Astrocyte of the hippocampus (primary cell): ENCODE measurements around the gene RAB35.
A peak's percentile ranks its signal among the peaks of the same experiment; 100 is the strongest.

Experiments
- DNase-seq: peaks from one replicate; pipeline ENCODE4 v3.0.0; 2011; ENCODE audit warnings: low read depth, low spot score

RAB35 gene

DNA sequence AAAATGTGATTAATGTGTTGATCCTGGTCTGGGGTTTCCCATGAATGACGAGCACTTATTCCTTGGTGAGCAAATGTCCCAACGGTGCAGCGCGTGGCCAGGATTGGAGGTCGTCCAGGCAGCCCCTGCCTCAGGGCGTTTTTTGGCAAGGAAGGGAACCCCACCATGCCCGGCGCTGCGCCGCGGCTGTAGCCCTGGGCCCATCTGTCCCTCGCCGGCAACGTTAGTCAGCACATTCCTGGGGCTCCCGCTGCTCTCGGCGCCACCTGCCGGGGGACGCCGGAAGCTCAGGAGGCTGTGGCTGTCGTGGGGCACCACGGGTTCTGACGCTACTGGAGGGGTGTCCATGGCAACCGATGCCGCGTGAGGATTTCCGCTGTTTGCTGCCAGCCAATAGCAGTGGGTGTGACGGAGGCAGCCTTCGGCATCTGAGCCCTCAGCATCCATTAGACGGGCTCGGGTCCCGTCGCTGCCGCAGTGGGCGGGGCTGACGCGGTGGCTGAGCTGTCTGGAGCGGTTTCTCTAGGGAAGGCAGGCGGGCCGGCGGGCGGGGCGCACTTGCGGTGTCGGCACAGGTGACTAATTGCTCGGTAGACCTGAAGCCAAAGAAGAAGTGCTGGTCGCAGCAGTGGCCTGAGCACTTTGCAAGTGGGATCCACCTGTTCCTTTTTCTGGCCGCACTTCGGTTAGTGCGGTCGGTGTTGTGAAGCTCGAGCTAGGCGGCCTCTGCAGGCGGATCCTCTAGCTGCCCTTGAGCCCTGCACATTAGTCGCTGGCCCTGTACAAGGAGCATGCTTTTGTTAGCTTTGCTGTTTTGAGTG is 29.5 kb downstream of the RAB35 start:
- DNase-seq, result peak; percentile 100

DNA sequence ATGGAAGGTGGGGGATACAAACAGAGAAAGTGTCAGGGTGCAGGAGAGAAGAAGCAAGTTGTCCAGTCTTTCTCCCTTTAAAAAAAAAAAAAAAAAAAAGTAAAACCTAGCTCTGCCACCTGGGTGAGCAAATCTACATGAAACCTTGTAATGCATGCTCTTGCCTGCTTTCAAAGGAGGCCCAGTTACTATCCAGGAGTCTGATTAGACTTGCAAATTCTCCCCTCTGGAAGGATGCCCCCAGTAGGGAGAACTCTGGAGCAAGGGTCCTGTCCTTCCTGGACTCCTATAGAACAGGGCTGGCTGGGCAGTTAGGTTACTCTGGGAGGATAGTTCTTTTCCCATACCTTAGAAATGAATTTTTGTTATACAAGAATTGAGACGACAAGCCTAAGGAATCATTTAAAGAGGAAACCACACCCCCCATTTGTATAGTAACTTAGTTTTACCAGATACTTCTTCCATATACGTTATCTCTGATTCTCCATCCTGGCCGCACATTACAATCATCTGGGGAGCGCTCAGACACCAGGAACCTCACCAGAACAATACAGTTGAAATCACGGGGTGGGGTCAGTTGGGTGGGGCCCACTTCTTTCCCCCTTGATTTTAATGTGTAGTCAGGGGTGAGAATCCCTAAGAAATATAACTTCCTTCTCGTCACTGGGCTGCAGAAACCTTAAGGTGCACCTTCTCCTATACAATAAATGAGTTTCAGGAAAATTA is 30.5 kb downstream of the RAB35 start:
- DNase-seq, result no peak

DNA sequence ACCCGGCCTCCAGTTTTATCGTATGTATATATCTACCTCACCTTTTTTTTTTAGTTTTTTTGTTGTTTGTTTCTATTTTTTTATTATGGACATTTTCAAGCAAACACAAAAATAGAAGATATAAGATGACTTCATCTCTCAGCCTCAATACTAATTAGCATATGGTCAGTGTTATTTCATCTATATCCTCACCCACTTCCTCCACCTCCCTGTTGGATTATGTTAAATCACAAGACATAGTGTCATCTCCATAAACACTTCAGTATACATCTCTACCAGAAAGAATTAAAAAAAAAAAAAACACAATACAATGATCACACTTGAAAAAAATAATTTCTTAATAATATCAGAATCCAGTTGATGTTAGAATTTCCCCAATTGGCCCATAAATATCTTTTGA is 34.9 kb downstream of the RAB35 start:
- no peak for DNase-seq

DNA sequence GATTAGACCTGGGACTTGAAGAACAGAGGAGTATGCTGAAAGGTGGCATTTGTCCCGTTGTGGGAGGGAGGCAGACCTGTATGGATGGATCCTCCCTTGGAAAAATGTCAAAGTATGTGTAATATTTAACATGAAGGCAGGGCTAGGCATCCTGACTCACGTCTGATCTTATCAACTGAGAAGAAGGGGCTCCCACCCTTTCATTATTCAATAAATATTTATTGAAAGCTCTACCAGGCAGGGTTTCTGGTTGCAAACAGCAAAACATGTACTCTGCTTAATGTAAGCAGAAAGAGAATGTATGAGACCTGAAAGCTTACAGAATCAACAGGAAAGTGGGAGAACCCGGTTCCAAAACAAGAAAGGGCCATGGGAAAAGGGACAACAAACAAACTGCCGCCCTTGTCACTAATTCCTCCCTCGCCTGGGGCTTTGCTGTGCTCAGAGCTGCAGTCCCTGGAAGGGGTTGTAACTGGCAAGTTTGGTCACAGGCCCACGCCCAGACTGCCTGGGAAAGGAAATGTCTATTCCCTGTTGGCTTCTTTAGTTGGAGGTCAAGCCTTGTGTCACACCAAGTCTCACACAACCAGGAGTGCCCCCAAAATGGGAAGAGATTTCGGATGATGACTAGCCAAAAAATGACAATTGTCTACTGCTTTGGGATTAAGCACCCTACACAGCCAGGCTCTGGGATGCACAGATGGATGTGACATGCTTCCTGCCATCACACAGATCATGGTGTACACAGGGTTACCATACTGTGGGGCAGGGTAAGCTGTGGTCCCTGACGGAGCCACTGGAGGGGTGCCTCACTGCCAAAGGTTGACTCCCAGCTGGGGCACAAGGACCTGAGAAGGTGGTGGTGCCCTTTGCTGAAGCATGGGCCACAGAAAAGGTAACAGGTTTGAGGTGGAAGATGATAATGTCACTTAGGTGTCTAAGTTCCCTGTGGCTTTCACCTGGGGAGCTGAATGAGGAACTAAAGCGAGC is 36.8 kb downstream of the RAB35 start:
- no peak for DNase-seq

DNA sequence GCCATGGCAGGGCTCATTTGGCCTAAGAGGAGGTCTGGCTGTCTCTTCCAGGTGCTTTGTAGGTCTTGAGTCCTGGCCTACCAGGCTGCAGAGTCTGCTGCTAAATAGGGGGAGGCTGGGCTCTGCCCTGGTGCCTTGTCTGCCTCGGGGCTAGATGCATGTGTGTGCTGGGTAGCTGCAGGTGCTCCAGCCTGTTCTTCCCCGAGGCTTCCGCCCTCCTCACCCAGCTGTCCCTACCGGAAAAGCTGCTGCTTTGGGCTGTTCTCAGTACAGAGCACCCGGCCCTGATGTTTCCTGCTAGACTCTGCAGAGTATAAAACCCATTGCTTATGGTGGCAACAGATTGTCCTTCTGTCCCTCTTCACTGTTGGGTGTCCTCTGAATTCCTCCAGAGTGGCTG is 37.7 kb downstream of the RAB35 start:
- DNase-seq, result no peak

DNA sequence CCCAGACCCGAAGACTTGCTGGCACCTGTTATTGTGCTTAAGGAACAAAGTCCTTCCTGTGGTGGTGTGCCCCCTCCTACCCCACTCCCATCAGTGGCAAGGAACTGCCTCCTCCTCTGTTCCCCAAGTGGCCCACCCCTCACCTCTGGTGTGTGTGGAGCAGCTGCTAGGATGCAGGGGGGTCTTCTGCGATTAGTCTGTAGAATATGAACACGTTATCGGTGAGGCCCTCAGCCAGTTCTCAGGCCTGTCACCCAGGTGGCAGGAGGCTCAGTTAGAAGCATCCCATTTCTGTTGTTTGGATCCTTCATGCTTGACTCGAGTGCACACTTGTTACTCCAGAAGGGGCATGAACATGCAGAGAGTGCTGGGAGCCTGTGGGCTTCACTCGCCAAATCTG is 39.3 kb downstream of the RAB35 start:
- no peak for DNase-seq

DNA sequence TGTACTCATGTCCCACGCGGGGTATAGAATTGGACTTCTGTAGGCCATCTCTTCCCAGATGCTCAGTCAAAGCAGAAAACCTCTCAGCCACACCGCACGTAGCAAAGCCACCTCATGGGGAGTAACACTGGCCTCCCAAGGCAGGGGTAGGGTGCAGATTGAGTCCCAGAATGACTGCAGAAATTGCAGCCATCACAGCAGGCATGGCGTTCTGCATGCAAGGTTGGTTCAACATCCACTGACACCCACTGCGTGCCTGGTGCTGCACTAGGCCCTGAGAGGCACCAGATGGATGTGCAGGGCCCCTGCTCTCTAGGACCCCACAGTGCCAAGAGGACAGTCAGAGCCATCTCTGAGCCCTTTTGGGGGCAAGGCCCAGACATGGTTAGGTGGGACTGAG is 39.9 kb downstream of the RAB35 start:
- DNase-seq, result no peak

DNA sequence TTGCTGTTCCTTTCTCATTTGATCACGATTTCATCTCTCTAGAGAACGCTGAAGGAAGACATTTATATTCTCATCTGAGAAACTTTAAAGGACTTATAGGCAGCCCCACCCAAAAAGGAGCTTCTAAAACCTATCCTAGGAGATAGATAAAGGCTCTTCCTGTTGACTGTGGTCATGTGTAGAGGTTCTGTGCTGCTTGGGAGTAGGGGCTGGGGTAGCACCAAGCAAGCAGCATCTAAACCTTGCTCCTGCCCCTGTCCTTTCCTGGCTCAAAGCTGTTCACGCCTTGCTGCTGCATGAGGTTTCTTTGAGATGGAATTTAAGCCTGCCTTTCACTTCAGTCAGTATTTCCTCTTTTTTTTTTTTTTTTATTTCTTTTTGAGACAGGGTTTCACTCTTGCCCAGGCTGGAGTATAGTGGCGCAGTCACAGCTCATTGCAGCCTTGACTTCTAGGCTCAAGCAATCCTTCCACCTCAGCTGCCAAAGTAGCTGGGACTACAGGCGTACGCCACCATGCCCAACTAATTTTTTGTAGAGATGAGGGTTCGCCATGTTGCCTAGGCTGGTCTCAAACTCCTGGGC is 41.4 kb downstream of the RAB35 start:
- DNase-seq, result no peak

DNA sequence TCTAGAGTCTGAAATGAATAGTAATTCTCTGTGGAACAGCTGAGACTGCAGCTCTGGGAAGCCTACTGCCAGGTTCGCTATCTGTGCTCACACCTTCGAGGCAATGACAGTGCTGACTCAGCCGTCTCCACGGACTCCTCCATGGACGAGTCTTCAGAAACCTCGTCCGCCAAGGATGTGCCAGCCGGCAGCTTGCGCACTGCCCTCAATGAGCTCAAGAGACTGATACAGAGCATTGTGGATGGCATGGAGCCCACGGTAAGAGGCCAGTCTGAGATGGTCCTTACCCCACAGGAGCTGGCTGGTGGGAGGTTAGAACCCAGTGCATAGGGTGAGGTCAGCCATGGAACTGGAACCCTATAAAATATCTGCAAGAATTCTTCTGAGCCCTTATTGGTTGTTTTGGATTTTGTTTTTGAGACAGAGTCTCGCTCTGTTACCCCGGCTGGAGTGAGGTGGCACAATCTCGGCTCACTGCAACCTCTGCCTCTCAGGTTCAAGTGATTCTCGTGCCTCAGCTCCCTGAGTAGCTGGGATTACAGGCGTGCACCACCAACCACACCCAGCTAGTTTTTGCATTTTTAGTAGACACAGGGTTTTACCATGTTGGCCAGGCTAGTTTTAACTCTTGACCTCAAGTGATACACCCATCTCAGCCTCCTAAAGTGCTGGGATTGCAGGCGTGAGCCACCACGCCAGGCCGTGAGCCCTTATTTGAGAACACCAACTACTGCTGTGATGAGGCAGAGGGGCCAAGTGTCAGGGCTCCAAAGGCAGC is 43.9 kb downstream of the RAB35 start:
- no peak for DNase-seq

DNA sequence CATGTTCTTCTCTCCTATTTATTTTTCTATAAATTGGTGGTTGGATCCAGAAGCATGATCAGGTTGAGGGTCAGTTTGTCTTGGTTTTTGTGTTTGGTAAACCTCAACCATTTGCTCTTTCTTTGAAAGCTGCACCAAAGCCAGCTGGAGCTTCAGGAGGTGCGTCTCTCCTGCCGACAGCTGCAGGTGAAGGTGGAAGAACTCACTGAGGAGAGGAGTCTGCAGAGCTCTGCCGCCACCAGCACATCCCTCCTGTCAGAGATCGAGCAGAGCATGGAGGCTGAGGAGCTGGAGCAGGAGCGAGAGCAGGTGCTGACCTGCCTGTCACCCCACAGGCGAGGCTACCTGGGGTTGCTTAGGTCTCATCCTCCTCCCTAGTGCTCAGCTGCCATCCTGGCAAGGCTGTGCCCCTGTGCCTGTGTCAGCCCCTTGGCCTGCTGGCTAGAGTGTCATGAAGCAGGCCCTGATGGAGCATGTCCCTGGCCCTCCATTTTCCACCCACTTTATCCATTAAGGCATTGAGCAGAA is 45.0 kb downstream of the RAB35 start:
- no peak for DNase-seq

DNA sequence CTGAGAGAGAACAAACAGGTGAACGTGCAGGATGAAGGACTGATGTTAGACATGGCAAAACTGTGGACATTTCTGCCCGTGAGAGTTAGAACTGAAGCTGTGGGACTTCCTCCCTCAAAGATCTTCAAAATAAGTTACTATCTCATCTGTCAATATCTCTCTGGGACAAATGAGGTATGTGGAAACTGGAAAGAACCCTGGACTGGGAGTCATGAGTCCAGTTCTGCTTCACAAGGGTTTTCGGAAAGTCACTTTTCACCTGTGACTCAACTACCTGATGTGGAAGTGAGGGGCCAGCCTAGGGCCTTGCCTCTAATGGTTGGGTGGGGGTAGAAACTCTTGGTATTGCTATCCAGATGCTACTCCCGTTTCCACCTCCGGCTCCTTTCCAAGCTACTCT is 47.3 kb downstream of the RAB35 start:
- no peak for DNase-seq

DNA sequence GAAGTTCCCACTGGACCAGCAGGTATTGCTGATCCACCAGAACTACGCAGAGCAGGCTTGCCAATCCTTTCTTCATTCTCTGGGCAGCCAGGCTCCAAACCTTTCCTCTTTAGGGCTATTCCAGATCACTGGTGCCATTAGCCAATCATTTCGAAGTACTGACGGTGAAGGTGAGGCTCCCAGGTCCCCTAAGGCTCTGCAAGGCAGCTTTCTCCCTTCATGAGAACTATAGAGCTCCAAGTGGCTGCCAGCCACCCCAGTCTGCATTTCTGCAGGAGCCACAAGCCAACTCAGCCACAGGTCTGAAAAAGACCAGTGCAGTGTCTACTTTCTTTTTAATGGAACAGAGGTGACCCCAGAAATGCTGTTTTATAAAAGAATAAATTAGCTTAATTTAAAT is 48.7 kb downstream of the RAB35 start:
- DNase-seq, result no peak

DNA sequence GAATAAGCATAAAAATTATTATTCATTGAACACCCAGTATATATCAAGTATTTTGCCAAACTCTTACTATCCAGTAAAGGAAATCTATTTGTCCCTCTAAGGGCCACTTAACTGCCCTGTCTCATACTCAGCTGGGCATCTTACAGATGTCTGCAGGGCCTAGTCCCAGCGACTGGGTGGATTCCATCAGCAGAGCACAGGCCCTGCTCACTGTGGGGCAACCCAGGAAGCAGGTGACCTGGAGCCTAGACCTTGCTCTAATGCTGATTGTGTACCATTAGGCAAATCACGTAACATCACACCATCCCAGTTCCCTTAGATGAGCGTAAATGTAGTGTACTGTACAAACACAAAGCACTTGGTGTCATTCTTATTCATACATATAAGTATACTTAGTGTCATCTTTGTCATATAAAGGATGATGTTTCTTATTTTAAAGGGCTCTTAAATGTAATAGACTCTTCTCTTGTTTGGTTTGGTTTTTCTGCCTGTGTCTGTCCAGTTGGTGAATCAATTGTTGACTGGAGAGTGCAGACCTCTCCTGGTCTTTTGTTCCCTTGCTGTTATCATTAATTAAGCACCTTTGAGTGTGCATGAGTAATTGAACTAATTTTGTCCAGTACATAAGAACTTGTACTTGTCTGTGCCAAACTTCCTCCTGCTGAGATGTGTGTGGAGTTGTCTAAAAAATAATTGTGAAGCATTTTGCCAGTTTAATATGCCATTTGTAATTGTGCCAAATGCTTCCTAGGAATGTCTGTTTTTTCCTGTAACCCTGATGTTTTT is 49.3 kb downstream of the RAB35 start:
- no peak for DNase-seq

DNA sequence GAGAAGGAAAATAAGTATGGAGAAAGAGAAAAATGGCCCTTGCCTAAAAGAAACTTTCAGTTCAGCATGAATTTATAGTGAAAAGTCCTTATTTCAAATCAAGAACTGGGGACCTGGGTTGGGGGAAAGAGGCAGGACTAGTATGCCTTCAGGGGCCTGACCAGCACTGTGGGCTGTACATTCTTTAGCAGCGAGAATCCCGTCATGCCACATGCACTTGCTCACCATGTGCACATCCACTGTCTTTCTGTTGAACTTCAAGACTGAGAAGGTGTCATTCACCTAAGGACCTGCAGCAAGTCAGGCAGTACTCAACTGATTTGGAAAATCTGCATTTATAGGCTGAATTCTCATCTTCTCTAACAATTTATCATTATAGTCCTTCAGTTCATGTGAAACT is 50.2 kb downstream of the RAB35 start:
- no peak for DNase-seq

DNA sequence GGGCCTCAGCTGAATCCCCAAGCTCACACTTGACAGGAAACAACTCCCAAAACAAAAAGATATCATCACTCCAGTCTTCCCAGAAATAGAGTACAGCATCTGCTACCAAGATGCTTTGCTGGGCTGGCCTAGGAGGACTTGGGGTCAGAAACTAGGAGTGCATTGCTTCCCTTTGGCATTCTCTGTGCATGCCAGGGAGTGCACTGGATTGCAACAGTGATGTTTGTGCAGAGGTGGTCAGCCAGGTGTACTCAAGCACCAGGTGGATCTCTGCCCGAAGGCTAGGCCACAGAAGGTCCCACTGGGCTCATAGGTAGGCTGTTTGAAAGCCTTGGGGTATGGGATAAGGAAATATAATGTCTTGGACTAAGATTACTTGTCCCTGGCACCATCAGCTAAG is 51.1 kb downstream of the RAB35 start:
- no peak for DNase-seq

DNA sequence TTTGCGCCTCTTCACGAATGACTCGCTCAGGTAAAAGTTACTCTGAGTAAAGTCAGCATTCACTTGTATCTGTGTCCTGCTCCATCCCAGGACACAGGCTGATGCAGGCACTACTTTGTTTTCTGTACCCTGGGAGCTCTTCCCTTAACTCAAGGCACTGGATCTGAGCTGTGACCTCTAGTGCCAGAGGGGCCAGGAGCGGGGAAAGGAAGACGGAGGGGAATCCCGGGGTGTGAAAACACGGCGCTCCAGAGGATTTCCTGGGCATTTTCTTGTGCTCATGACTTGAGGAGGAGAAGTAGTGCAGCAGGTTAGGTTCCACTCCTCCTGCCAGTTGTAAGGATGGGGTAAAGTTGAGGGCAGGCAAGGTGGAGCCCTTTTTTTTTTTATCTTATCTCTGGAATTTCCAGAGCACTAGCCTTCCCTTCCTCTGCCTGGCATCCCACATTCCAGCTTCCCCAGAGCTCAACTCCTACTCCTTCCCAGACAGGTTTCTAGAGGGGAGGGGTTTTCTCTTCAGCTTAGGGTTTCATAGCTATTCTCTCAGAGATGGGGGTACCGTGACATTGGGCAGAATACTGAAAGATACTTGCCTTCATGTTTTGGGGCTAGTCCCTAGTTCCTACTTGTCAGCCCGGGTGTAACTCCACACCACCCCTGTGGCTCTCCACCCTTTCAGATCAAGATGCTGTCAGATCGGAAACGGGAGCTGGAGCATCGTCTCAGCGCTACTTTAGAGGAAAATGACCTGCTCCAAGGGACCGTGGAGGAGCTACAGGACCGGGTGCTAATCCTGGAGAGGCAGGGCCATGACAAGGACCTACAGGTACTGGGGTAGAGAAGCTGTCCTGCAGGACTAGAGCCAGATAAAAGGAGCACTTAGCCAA is 52.3 kb downstream of the RAB35 start:
- no peak for DNase-seq

DNA sequence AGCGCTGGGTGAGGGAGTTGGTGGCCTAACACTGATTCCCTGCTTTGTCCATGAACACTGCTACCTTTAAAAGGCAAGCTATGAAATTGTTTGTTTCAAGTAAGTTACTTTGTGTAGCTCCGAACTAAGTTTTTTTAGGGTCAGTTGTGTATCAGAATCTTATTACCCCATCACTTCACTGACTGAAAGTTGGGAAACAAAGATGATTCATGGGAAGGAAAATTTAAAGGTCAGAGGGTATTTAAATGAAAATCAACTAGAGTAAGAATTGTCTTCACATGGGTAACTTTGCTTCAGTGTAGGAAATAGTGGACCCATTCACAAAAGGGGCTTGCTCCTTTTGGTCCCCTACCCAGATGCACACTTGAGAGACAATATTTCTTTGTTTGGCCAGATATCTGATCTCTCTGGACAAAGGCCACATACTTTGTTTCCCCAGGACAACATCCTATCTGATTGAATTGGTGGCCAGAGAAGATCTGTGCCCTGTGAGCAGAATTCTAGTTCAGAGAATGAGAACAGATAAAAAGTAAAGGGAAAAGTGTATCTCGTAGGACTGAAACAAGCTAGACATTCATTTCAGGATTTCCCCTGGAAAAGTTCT is 53.5 kb downstream of the RAB35 start:
- no peak for DNase-seq

DNA sequence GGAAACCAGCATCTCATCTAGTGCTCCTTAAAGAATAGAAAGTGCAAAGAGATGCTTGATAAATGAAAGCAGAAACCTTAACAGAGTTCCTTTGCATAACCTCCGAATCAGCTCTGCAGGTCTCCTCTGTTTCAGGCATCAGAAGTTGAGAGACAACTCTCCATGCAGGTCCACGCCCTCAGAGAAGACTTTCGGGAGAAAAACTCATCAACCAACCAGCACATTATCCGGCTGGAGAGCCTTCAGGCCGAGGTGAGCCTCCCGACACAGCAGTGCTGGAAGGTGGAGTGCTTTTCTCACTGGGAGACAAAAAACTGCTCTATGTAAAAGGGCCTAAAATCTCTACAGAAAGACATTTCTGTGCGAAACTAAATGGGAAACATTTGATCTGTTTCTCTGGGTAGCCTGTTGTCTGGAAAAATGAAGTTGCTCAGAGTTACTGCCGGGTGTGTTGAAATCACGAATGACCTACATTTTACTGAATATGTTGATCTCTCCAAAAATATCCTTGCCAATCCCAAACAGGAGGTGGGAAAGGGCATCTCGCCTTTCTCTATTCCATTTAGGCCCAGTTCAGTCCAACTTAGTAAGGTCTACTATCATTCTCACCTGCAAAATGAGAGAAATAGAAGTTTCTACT is 54.9 kb downstream of the RAB35 start:
- DNase-seq, result no peak
